ENCODE data around the gene PPDPF. TPM values are rescaled to one million over a fixed set of nuclear protein-coding genes. Genes with fewer than 3 reads are reported as not detected.

PPDPF gene
- total and polyA plus RNA-seq, 11 donors, result 182 to 442 (median 269) TPM

- DNase-seq (peak in 4 of 5 donors; percentile 17 to 61 (median 24)), ATAC-seq (no peak)
- Histone ChIP-seq H3K27ac (no peak overlapping the region), H3K27me3 (peaks cover 0 to 41% (median 2%) of the 10 kb centered on the region in 9 donors), H3K4me1 (peaks cover 0 to 28% (median 13%) of the 10 kb centered on the region in 12 donors), H3K4me3 (no peak overlapping the region), H3K36me3 (no peaks in the 10 kb centered on the region), H3K9me3 (no peaks in the 10 kb centered on the region)
- no peak for TF ChIP-seq POLR2A (IDR thresholded peaks at IDR 0.05)
- TF ChIP-seq, protein P1, sequence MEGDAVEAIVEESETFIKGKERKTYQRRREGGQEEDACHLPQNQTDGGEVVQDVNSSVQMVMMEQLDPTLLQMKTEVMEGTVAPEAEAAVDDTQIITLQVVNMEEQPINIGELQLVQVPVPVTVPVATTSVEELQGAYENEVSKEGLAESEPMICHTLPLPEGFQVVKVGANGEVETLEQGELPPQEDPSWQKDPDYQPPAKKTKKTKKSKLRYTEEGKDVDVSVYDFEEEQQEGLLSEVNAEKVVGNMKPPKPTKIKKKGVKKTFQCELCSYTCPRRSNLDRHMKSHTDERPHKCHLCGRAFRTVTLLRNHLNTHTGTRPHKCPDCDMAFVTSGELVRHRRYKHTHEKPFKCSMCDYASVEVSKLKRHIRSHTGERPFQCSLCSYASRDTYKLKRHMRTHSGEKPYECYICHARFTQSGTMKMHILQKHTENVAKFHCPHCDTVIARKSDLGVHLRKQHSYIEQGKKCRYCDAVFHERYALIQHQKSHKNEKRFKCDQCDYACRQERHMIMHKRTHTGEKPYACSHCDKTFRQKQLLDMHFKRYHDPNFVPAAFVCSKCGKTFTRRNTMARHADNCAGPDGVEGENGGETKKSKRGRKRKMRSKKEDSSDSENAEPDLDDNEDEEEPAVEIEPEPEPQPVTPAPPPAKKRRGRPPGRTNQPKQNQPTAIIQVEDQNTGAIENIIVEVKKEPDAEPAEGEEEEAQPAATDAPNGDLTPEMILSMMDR (IDR thresholded peaks at IDR 0.05), result no peak
- 66 to 80% (median 73%) methylated on average over 6 to 28 of the region's 28 CpGs for WGBS, 4 donors
- intact Hi-C loops (cut with DNase I), result loop anchor here in 2 of 10 donors (10.0 kb wide), 3 partner anchors 331 to 591 kb away; partner anchors contain the start of genes ABHD16B (in 1 of the 2) and TPD52L2 (in 1 of the 2)
Observed at GRCh38 chr20:63533871-63534393, 13.4 kb downstream of the PPDPF start.

DNA sequence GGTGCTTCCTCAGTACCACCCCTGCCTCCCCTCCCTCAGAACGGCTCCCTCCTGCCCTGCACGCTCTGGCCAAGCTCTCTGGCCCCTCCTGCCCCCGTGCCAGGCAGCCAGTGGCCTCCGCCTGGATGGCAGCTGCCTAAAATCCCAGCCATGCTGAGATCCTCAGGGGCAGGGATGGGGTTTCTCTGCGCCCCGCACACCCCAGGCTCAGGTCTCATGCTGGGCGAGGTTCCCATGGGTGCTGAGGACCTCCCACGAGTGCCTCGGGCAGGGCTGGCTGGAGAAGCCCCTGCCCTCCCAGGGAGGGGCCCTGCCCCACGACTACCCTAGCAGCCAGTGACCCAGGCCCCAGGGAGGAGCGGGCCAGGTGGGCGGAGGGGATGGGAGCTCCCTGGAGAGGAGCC lies 13.9 kb downstream of the PPDPF start:
- 56 to 62% (median 58%) methylated on average over 6 to 12 of the region's 12 CpGs for WGBS, 4 donors
- intact Hi-C loops (cut with DNase I), result loop anchor here in 2 of 10 donors (10.0 kb wide), 3 partner anchors 330 to 590 kb away; partner anchors contain the start of genes ABHD16B (in 1 of the 2) and TPD52L2 (in 1 of the 2)
- Histone ChIP-seq H3K9me3 (no peaks in the 10 kb centered on the region), H3K36me3 (no peaks in the 10 kb centered on the region), H3K4me3 (no peak overlapping the region), H3K27me3 (peaks cover 0 to 41% (median 2%) of the 10 kb centered on the region in 9 donors), H3K4me1 (peaks cover 0 to 28% (median 13%) of the 10 kb centered on the region in 12 donors), H3K27ac (no peak overlapping the region)
- TF ChIP-seq, protein P1 (IDR thresholded peaks at IDR 0.05), result no peak
- no peak for TF ChIP-seq POLR2A (IDR thresholded peaks at IDR 0.05)
- ATAC-seq, result no peak
- DNase-seq, result peak in 3 of 5 donors; percentile 24 to 62 (median 29)

GRCh38 chr20:63534831-63535651 lies 14.5 kb downstream of the PPDPF start:
- no peak overlapping the region for H3K4me3 ChIP-seq
- H3K9me3 ChIP-seq, result no peaks in the 10 kb centered on the region
- peaks cover 0 to 28% (median 13%) of the 10 kb centered on the region in 12 donors for H3K4me1 ChIP-seq
- no peaks in the 10 kb centered on the region for H3K36me3 ChIP-seq
- WGBS, 4 donors, result 43 to 55% (median 48%) methylated on average over 37 to 49 of the region's 49 CpGs
- intact Hi-C loops (cut with DNase I), result loop anchor here in 8 of 10 donors (5.0 to 10.0 kb wide), 10 partner anchors 42 to 590 kb away; partner anchors contain the start of genes ABHD16B (in 3 of the 8), TPD52L2 (in 2 of the 8) and STMN3 (in 1 of the 8)
- ATAC-seq (no peak), DNase-seq (peak in 3 of 5 donors; percentile 24 to 64 (median 24))
- H3K27ac ChIP-seq, result no peak overlapping the region
- TF ChIP-seq, protein P1 (IDR thresholded peaks at IDR 0.05), result no peak
- TF ChIP-seq POLR2A (IDR thresholded peaks at IDR 0.05), result no peak
- peaks cover 0 to 41% (median 2%) of the 10 kb centered on the region in 9 donors for H3K27me3 ChIP-seq
